NCI-H2081 treated with DMSO at 0.1 percent for 48 hours (cell line): ENCODE measurements around the gene SLC35E1.

Experiments
- DNase-seq: peaks from one replicate; lab custom pipeline; 2025; lab: John Stamatoyannopoulos, UW

The SLC35E1 gene

DNA sequence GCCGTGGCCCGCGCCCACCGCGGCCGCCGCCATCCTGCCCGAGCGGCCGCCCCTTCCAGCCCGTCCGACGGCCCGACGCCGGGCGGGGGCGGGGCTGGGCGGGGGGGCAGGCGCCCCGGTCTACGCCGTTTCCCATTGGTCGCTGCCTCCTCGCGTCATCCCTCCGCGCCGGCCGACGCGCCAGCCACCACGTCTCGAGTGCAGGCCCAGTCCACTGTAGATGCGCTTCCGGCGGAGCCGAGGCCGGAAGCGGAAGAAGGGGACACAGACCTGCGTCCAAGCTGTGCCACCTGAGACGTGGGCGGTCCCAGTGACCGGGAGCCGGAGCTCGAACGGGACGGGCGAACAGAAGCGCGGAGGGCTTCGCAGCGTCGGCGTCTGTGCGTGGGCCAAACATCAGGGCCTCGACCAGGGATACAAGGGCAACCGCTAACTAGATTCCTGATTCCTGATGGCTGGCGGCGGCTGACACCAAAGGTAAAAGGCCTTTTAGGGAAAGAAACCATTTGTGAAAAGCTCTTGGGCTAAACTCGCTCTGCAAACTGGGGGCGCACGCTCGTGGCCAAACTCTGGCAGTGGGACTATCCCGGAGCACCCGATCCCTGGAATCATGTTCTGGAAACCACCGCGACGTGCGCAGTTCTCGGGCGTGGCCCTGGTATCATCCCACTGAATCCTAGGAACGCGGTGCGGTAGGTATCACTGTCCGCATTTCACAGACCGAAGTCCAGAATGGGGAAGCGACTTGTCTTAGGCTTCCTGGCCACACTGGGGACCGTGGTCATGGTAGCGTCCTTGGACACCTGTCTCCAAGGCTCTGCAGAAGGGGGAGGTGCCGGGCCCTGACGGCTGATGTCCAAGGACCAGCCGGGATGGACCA lies at the start of gene SLC35E1:
TSS of gene SLC35E1 (minus strand) at position 84 of the 880 bp plus-strand sequence. CDS start at position 33, 51 bp downstream.
- peak; percentile 85 for DNase-seq

DNA sequence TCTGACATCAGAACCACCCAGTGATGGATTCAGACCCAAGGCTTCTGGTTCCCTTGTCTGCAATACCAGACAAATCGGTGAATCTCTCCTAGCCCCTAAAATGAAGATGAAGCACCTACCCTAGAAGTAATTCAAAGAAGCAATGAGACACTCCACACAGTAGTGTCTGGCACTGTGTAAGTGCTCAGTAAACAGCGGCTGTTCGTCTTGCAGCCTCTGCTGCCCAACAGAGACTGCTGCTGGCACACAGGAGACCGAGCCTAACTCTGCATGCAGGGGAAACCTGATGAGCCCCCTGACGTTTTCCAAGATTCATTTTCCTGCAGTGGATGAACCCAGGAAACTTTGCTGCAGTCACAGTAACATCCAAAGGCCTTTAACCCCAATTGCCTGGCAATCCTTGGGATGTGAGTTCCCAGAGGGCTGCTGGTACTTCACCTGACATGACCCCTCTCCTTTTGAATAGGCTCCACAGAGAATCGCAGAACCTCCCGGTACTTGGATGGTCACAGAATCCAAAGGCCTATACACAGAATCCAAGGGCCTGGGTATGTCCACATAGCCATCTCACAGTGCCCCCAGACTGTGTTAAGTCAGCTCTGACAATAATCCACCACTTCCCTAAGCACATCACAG lies 49.1 kb upstream of the SLC35E1 start:
- no peak for DNase-seq

GRCh38 chr19:16620584-16620983 lies 48.4 kb upstream of the SLC35E1 start:
- DNase-seq = no peak

DNA sequence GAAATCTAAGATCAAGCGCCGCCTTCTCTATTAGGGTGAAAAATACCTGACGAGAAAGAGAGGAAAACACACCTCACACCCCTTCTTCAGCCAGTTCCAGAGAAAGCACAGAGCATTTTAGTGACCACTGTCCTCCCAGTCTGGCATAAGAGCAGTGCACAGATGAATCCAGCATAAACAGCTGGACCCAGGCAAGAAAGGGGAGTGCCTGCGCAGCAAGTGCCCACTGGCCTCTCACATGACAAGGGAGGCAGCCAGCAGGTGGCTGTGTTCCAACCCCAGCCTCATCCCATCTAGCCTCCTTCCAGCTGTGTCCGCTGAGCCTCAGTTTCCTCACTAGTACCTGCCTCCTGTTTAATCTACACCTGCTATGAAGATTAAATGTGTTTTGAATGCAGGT lies 47.8 kb upstream of the SLC35E1 start:
- DNase-seq = no peak

DNA sequence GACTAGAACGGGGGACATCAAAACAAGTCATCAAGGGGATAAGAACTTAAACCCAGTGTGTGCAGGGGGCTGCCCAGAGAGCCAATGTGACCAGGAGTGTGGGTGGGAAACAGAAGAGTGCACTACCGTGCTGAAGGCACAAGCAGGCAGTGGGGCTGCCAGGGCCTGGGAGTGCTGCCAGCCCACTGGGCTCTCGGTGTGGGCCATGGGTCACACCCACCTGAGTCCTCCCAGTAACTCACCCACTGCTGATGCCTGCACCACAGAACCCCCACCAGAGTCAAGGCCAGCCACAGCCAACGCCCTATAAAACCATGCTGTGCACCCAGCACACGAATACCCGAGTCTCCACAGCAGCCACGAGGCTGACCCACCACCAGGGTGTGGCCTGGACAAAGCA lies 47.2 kb upstream of the SLC35E1 start:
- DNase-seq = no peak

DNA sequence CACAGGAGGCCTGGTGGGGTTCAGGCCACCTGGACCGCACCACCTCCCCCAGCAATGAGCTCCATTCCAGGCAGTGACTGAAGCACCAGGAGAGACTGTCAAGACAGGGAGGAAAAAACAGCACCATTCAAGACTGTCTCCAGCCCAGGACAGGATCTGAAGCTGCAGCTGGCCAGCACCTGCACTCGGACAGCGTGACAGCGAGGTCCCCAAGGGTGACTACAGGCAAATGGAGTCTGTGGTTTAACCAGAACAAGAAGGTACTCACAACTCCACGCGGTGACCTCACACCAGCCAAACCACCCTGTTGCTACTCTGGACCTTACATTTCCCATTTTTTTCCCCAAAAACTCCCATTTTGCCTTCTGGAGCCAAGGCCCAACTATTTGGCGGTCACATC lies 46.0 kb upstream of the SLC35E1 start:
- no peak for DNase-seq

DNA sequence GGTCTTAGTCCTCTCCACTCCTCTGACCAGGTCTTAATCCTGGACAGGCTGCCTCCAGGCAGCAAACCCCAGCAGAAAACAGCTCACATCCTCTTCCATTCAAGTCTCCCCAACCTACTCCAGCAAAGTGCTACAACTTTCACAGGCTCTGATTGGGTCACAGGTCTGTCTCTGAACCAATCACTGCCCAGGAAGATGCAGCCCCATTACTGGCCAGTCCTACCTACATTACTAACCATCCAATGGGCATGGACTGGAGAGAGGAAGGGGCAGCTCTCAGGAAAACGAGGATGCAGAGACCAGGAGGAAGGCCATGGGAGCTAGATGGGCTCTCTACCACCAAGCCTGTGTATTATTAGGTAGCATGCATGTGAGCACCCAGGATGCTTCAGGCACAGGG lies 43.6 kb upstream of the SLC35E1 start:
- no peak for DNase-seq

GRCh38 chr19:16614941-16615340 lies 42.7 kb upstream of the SLC35E1 start:
- DNase-seq = no peak

- no peak for DNase-seq
These were observed 41.6 kb upstream of the SLC35E1 start for GRCh38 chr19:16613841-16614240.

DNA sequence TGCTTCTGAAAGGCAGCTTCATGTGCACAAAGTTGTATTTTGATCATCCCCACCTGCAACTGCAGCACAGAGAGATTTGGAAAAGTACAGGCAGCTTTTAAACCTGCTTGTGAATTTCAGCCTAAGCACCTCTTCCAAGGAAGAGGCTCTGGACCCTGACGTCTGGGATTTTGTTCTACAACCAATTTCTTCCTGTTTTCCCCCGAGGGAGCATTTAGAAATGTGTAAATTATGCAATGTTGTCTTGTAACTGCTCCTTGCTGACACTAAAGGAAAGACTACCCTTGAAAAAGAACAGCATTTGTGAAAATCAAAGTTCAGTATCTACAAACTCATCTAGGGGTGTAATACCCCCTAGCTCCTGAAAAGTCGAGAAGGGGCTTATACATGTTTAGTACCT lies 40.4 kb upstream of the SLC35E1 start:
- DNase-seq = no peak

- DNase-seq = no peak
These were observed 38.9 kb upstream of the SLC35E1 start for GRCh38 chr19:16611121-16611520.

GRCh38 chr19:16609511-16610200 lies 37.4 kb upstream of the SLC35E1 start:
- DNase-seq = no peak

- DNase-seq = no peak
These were observed 36.1 kb upstream of the SLC35E1 start for GRCh38 chr19:16608290-16608739.

DNA sequence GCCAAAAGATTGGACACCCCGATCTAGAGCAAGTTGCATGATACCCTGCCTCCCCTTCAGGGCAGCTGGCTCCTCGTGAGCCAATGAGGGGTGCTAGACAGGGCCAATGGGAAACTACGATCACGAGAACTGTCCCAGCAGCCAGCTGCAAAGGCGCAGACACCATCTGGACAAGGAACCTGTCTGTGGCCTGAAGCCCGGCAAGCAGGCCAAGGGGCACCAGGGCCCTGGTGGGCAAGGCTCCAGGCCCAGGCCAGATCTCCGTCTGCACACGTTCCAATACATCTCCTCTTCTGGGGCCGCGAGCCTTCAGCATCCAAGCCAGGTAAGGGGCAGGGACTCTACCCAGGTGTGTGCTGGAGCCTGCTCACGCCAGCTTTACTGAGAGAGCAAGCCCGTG lies 35.6 kb upstream of the SLC35E1 start:
- no peak for DNase-seq

DNA sequence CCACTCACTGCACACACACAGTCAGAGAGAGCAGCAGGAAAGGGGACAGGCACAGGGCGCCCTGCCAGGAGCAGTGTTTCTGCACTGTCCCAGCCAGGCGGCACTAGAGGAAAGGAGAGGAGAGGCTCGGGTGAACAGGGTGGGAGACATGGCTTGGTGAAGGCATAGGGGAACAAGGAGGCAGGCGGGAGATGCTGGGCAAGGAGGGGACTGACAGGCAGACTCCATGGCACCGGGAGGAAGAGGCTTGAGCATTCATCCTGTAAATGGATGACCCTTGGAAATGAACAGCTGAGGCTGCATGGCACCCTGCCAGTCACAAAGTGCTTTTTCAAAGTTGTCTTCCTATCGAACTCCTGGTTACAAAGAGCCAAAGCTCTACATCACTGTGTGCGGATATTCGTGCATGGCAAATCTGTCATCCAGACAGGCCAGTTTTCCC lies 33.4 kb upstream of the SLC35E1 start:
- DNase-seq = no peak

GRCh38 chr19:16605115-16605514 lies 32.9 kb upstream of the SLC35E1 start:
- DNase-seq = no peak

GRCh38 chr19:16604615-16605014 lies 32.4 kb upstream of the SLC35E1 start:
- no peak for DNase-seq

GRCh38 chr19:16603090-16603489 lies 30.9 kb upstream of the SLC35E1 start:
- no peak for DNase-seq

DNA sequence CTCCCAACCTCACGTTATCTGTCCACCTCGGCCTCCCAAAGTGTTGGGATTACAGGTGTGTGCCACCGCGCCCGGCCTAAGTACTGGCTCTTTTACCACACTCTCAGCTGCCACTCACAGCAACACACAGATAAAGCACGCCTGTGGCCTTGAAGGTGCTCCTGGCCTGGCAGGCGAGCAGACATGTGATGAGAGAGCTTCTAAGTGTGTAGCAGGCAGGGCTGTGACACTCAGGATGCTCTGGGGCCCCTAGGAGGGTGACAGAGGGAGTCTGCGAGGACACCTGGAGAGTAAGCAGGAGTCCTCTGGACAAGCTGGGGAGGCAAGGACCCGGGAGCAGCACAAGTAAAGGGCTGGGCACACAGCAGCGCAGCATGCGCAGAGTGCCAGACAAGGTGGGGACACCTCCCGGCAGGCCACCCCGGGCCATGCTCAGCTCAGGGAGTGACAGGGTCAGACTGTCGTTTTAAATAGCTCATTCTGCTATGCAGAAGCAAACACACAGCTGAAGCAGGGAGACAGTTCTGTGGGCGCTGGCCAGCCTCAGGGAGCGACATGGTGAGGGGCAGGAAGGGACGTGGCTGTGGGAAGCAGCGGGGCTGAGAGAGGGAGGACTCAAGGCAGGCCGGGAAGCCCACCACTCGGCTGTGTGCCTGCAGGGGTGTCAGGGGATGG lies 29.3 kb upstream of the SLC35E1 start:
- no peak for DNase-seq

DNA sequence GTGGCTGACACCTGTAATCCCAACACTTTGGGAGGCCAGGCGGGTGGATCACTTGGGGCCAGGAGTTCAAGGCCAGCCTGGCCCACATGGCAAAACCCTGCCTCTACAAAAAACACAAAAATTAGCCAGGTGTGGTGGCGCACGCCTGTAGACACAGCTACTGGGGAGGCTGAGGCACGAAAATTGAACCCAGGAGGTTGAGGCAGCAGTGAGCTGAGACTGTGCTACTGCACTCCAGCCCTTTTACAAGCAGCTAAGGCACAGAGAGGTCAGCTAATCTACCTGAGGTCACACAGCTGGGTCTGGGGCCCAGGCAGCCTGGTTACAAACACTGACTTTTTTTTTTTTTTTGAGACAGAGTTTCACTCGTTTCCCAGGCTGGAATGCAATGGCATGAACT lies 28.6 kb upstream of the SLC35E1 start:
- DNase-seq = no peak

GRCh38 chr19:16599655-16600346 lies 27.6 kb upstream of the SLC35E1 start:
- no peak for DNase-seq

GRCh38 chr19:16598848-16599247 lies 26.6 kb upstream of the SLC35E1 start:
- DNase-seq = no peak
